T-cell (primary cell): Measurements from ENCODE around the gene CLOCK. TPM values are rescaled to one million over a fixed set of nuclear protein-coding genes. Genes with fewer than 3 reads are reported as not detected.

Experiments
- ATAC-seq, 4 experiments: fragments of 200-7000 bp in 3 of 4; fragments of 150-1000 bp in 1 of 4; cut with Tn5 transposase; replicated peaks in 1 of 4; 1 replicate in 3 of 4; 2 replicates in 1 of 4; pipeline ENCODE4 v1.10.0; 2021; ENCODE audit warnings: moderate library complexity in 3 of 4, mild to moderate bottlenecking in 2 of 4, moderate number of reproducible peaks in 1 of 4
- CTCF ChIA-PET, 2 donors: fragments of 300-600 bp; sonication (Branson Sonifier 250); formaldehyde crosslinking; loops; one replicate each; lab custom pipeline; 2022; ENCODE audit warnings: antibody characterized with exemption in 2 of 2; lab: Charles Lee
- POLR2A ChIA-PET, 2 donors: fragments of 300-600 bp; sonication (Branson Sonifier 250); formaldehyde crosslinking; loops; one replicate each; lab custom pipeline; 2022; ENCODE audit warnings: antibody characterized with exemption in 2 of 2; lab: Charles Lee
- DNase-seq, 35 experiments: peaks; one replicate each; pipeline versions ENCODE4 v3.0.0 to v3.0.0-alpha.2; 2013 to 2023
- H3K27ac ChIP-seq: one replicate; pipeline ENCODE4 v1.5.1; 2013; ENCODE audit warnings: low read length
- H3K27me3 ChIP-seq, 2 experiments: replicated peaks in 1 of 2; 1 replicate in 1 of 2; 2 replicates in 1 of 2; pipeline versions ENCODE4 v1.6.1 to v1.7.0; 2013; ENCODE audit warnings: low read length in 1 of 2, mixed read lengths in 1 of 2; ENCODE audit not compliant: control insufficient read depth in 2 of 2, insufficient read depth in 2 of 2; ENCODE audit errors: extremely low read depth in 1 of 2
- H3K36me3 ChIP-seq, 2 donors: 1 replicate in 1 of 2; 2 replicates in 1 of 2; pipeline versions ENCODE4 v1.6.1 to v1.7.0; 2013; ENCODE audit warnings: low read length in 1 of 2; ENCODE audit not compliant: control insufficient read depth in 2 of 2, insufficient read depth in 1 of 2; ENCODE audit errors: extremely low read depth in 1 of 2
- H3K4me1 ChIP-seq, 2 experiments: 1 replicate in 1 of 2; 2 replicates in 1 of 2; pipeline versions ENCODE4 v1.6.1 to v1.7.0; 2013; ENCODE audit warnings: low read length in 2 of 2, mixed read lengths in 1 of 2; ENCODE audit not compliant: insufficient read depth in 2 of 2, control insufficient read depth in 1 of 2; ENCODE audit errors: extremely low read depth in 1 of 2
- H3K4me3 ChIP-seq, 2 donors: 1 replicate in 1 of 2; 2 replicates in 1 of 2; pipeline versions ENCODE4 v1.5.1 to v1.7.0; 2013; ENCODE audit warnings: mild to moderate bottlenecking in 2 of 2, low read length in 1 of 2, moderate library complexity in 1 of 2; ENCODE audit not compliant: control insufficient read depth in 1 of 2; ENCODE audit errors: extremely low read depth in 1 of 2
- H3K9me3 ChIP-seq: 2 replicates; pipeline ENCODE4 v1.7.0; 2013
- H3K27ac Mint-ChIP-seq, 2 donors: one replicate each; pipeline ENCODE4 v1.8.0; 2020 to 2021; ENCODE audit warnings: mild to moderate bottlenecking in 2 of 2, mixed read lengths in 2 of 2
- H3K27me3 Mint-ChIP-seq, 2 donors: one replicate each; pipeline ENCODE4 v1.8.0; 2021 to 2022; ENCODE audit warnings: mixed read lengths in 2 of 2
- H3K36me3 Mint-ChIP-seq: one replicate; pipeline ENCODE4 v1.8.0; 2021; ENCODE audit warnings: mixed read lengths
- H3K4me1 Mint-ChIP-seq, 3 donors: one replicate each; pipeline ENCODE4 v1.8.0; 2020 to 2022; ENCODE audit warnings: mixed read lengths in 3 of 3, mild to moderate bottlenecking in 1 of 3
- H3K4me3 Mint-ChIP-seq, 3 donors: one replicate each; pipeline ENCODE4 v1.8.0; 2020 to 2022; ENCODE audit warnings: mild to moderate bottlenecking in 3 of 3, mixed read lengths in 3 of 3, moderate library complexity in 3 of 3
- H3K9me3 Mint-ChIP-seq, 3 donors: one replicate each; pipeline ENCODE4 v1.8.0; 2020 to 2022; ENCODE audit warnings: mixed read lengths in 3 of 3
- WGBS: methylation state at CpG from one replicate; pipeline ENCODE4 v1.1.5; 2013; ENCODE audit warnings: missing lambda C conversion rate; ENCODE audit not compliant: insufficient coverage; 5-methylcytosine and 5-hydroxymethylcytosine counted together
- total RNA-seq, 35 experiments: library from RNA in 6 of 35; stranded (reverse) in 6 of 35; fragments of 120-200 nt in 1 of 35; gene quantifications; one replicate each; pipeline versions ENCODE4 v1.2.1 to v1.2.4 and lab custom pipeline; 2013 to 2026

The CLOCK gene
- total RNA-seq, 5 donors from 2014 or later (not counting 1 experiment from before 2014, with no cell fraction given) = 9.5 to 16.0 (median 11.6) TPM

- ChIA-PET CTCF (interaction anchor here in 1 of 2 donors (0.6 kb wide), 1 partner anchor 28 kb away, joined by 3 read pairs; no protein-coding TSS in a partner anchor), POLR2A (no interaction called here)
- H3K36me3 ChIP-seq = peaks cover 0 to 30% of the 10 kb centered on the region in 2 donors
- H3K4me3 Mint-ChIP-seq = no peak overlapping the region
- WGBS = 100% methylated on average over 1 of the region's 3 CpGs
- H3K4me1 Mint-ChIP-seq = no peaks in the 10 kb centered on the region
- no peaks in the 10 kb centered on the region for H3K4me1 ChIP-seq
- H3K27ac ChIP-seq = no peak overlapping the region
- ATAC-seq (no peak), DNase-seq (no peak)
- H3K9me3 ChIP-seq = no peaks in the 10 kb centered on the region
- H3K9me3 Mint-ChIP-seq = peaks cover 0 to 8% (median 3%) of the 10 kb centered on the region in 3 donors
- H3K27me3 Mint-ChIP-seq = no peaks in the 10 kb centered on the region
- no peak overlapping the region for H3K4me3 ChIP-seq
- no peaks in the 10 kb centered on the region for H3K27me3 ChIP-seq
- H3K27ac Mint-ChIP-seq = no peak overlapping the region
- H3K36me3 Mint-ChIP-seq = peaks cover 34% of the 10 kb centered on the region
Measured at GRCh38 chr4:55466001-55466400, 80.7 kb downstream of the CLOCK start.

GRCh38 chr4:55458611-55459010, 88.1 kb downstream of the CLOCK start:
- WGBS = no CpG with 5 or more reads among the region's 2 CpGs
- Histone ChIP-seq H3K27me3 (no peaks in the 10 kb centered on the region), H3K27ac (no peak overlapping the region), H3K9me3 (no peaks in the 10 kb centered on the region), H3K4me1 (no peaks in the 10 kb centered on the region), H3K4me3 (no peak overlapping the region), H3K36me3 (peaks cover 0 to 5% of the 10 kb centered on the region in 2 donors)
- POLR2A ChIA-PET = no interaction called here
- H3K4me1 Mint-ChIP-seq = no peaks in the 10 kb centered on the region
- no peaks in the 10 kb centered on the region for H3K9me3 Mint-ChIP-seq
- no peak overlapping the region for H3K27ac Mint-ChIP-seq
- ATAC-seq (no peak), DNase-seq (no peak)
- CTCF ChIA-PET = no interaction called here
- no peaks in the 10 kb centered on the region for H3K27me3 Mint-ChIP-seq
- peaks cover 34% of the 10 kb centered on the region for H3K36me3 Mint-ChIP-seq
- no peak overlapping the region for H3K4me3 Mint-ChIP-seq

GRCh38 chr4:55458164-55458563, 88.5 kb downstream of the CLOCK start:
- DNase-seq (no peak), ATAC-seq (no peak)
- H3K4me3 Mint-ChIP-seq = no peak overlapping the region
- peaks cover 34% of the 10 kb centered on the region for H3K36me3 Mint-ChIP-seq
- Histone ChIP-seq H3K36me3 (peaks cover 0 to 5% of the 10 kb centered on the region in 2 donors), H3K27me3 (no peaks in the 10 kb centered on the region), H3K27ac (no peak overlapping the region), H3K9me3 (no peaks in the 10 kb centered on the region), H3K4me3 (no peak overlapping the region), H3K4me1 (no peaks in the 10 kb centered on the region)
- H3K27ac Mint-ChIP-seq = no peak overlapping the region
- 100% methylated on average over 2 of the region's 5 CpGs for WGBS
- H3K4me1 Mint-ChIP-seq = no peaks in the 10 kb centered on the region
- no peaks in the 10 kb centered on the region for H3K27me3 Mint-ChIP-seq
- CTCF ChIA-PET = no interaction called here
- POLR2A ChIA-PET = no interaction called here
- H3K9me3 Mint-ChIP-seq = no peaks in the 10 kb centered on the region

- ChIA-PET POLR2A (no interaction called here), CTCF (interaction anchor here (0.6 to 0.9 kb wide), 2 partner anchors 11 to 32 kb away, joined by 3 read pairs; no protein-coding TSS in a partner anchor)
- Histone ChIP-seq H3K36me3 (peaks cover 3 to 35% of the 10 kb centered on the region in 2 donors), H3K9me3 (no peaks in the 10 kb centered on the region), H3K4me3 (no peak overlapping the region), H3K27ac (no peak overlapping the region), H3K27me3 (no peaks in the 10 kb centered on the region), H3K4me1 (peaks cover 3 to 4% of the 10 kb centered on the region in 2 experiments)
- H3K4me3 Mint-ChIP-seq = no peak overlapping the region
- no peak overlapping the region for H3K27ac Mint-ChIP-seq
- DNase-seq (no peak), ATAC-seq (no peak)
- H3K9me3 Mint-ChIP-seq = no peaks in the 10 kb centered on the region
- no peaks in the 10 kb centered on the region for H3K27me3 Mint-ChIP-seq
- H3K4me1 Mint-ChIP-seq = peaks cover 7 to 15% (median 11%) of the 10 kb centered on the region in 3 donors
- WGBS = 75% methylated on average over 8 of the region's 8 CpGs
- H3K36me3 Mint-ChIP-seq = peaks cover 45% of the 10 kb centered on the region
Measured at GRCh38 chr4:55450566-55450965, 96.1 kb downstream of the CLOCK start.

GRCh38 chr4:55447831-55448230, 98.9 kb downstream of the CLOCK start:
- Histone ChIP-seq H3K4me3 (no peak overlapping the region), H3K27me3 (no peaks in the 10 kb centered on the region), H3K27ac (no peak overlapping the region), H3K36me3 (peaks cover 3 to 37% of the 10 kb centered on the region in 2 donors), H3K9me3 (no peaks in the 10 kb centered on the region), H3K4me1 (peaks cover 3 to 4% of the 10 kb centered on the region in 2 experiments)
- DNase-seq (no peak), ATAC-seq (no peak)
- POLR2A ChIA-PET = no interaction called here
- no peaks in the 10 kb centered on the region for H3K27me3 Mint-ChIP-seq
- CTCF ChIA-PET = interaction anchor here in 1 of 2 donors (0.8 to 2.4 kb wide), 2 partner anchors 12 to 107 kb away, joined by 3 to 7 read pairs; no protein-coding TSS in a partner anchor
- WGBS = no CpG with 5 or more reads among the region's 1 CpG
- peaks cover 7 to 15% (median 11%) of the 10 kb centered on the region in 3 donors for H3K4me1 Mint-ChIP-seq
- H3K27ac Mint-ChIP-seq = peak overlapping the region; percentile 62 to 64
- H3K9me3 Mint-ChIP-seq = no peaks in the 10 kb centered on the region
- H3K36me3 Mint-ChIP-seq = peaks cover 42% of the 10 kb centered on the region
- H3K4me3 Mint-ChIP-seq = no peak overlapping the region

GRCh38 chr4:55447108-55447708, 99.5 kb downstream of the CLOCK start:
- Histone ChIP-seq H3K4me3 (no peak overlapping the region), H3K36me3 (peaks cover 0 to 40% of the 10 kb centered on the region in 2 donors), H3K27me3 (no peaks in the 10 kb centered on the region), H3K4me1 (peaks cover 3 to 4% of the 10 kb centered on the region in 2 experiments), H3K27ac (no peak overlapping the region), H3K9me3 (no peaks in the 10 kb centered on the region)
- Mint-ChIP-seq H3K9me3 (no peaks in the 10 kb centered on the region), H3K4me3 (no peak overlapping the region), H3K4me1 (peaks cover 7 to 15% (median 11%) of the 10 kb centered on the region in 3 donors), H3K27ac (no peak overlapping the region), H3K27me3 (no peaks in the 10 kb centered on the region), H3K36me3 (peaks cover 45% of the 10 kb centered on the region)
- CTCF ChIA-PET = interaction anchor here in 1 of 2 donors (2.4 kb wide), 1 partner anchor 11 kb away, joined by 7 read pairs; no protein-coding TSS in a partner anchor
- POLR2A ChIA-PET = no interaction called here
- ATAC-seq (peak in 3 of 4 experiments; percentile 38 to 67 (median 51)), DNase-seq (no peak)
- 48% methylated on average over 4 of the region's 9 CpGs for WGBS
